AG09319 (cell line): ENCODE measurements around the gene ZNF629.
"Not testable (repeated sequence)": the region's sequence is repeated elsewhere in the genome, so short reads cannot be mapped to it uniquely, and the experiment has no call there.

ENCODE experiments used
- DNase-seq: peaks from one replicate; pipeline ENCODE4 v3.0.0-alpha.2; 2010; ENCODE audit warnings: low read depth; ENCODE audit errors: extremely low read depth
- TF ChIP-seq, protein P1 (sequence below): IDR thresholded peaks from 2 replicates; pipeline ENCODE4 v1.5.1; 2011; ENCODE audit warnings: low read depth, mild to moderate bottlenecking, inconsistent platforms, low read length, moderate library complexity

The ZNF629 gene

GRCh38 chr16:30816769-30817168 lies 29.8 kb upstream of the ZNF629 start:
- DNase-seq = no peak
- TF ChIP-seq, protein P1, sequence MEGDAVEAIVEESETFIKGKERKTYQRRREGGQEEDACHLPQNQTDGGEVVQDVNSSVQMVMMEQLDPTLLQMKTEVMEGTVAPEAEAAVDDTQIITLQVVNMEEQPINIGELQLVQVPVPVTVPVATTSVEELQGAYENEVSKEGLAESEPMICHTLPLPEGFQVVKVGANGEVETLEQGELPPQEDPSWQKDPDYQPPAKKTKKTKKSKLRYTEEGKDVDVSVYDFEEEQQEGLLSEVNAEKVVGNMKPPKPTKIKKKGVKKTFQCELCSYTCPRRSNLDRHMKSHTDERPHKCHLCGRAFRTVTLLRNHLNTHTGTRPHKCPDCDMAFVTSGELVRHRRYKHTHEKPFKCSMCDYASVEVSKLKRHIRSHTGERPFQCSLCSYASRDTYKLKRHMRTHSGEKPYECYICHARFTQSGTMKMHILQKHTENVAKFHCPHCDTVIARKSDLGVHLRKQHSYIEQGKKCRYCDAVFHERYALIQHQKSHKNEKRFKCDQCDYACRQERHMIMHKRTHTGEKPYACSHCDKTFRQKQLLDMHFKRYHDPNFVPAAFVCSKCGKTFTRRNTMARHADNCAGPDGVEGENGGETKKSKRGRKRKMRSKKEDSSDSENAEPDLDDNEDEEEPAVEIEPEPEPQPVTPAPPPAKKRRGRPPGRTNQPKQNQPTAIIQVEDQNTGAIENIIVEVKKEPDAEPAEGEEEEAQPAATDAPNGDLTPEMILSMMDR = no peak

- DNase-seq = no peak
- TF ChIP-seq, protein P1 = no peak
Measured at GRCh38 chr16:30813821-30814189, 26.8 kb upstream of the ZNF629 start.

DNA sequence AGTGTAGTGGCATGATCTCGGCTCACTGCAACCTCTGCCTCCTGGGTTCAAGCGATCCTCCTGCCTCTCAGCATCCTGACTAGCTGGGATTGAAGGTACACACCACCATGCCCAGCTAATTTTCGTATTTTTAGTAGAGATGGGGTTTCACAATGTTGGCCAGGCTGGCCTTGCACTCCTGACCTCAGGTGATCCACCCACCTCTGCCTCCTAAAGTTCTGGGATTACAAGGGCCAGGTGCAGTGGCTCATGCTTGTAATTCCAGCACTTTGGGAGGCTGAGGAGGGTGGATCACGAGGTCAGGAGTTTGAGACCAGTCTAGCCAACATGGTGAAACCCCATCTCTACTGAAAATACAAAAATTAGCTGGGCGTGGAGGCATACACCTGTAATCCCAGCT lies 22.7 kb upstream of the ZNF629 start:
- not testable (repeated sequence) for DNase-seq

GRCh38 chr16:30808890-30809426 lies 22.0 kb upstream of the ZNF629 start:
- DNase-seq = not testable (repeated sequence)

GRCh38 chr16:30808146-30808545 lies 21.1 kb upstream of the ZNF629 start:
- no peak for DNase-seq
- TF ChIP-seq, protein P1 = no peak

DNA sequence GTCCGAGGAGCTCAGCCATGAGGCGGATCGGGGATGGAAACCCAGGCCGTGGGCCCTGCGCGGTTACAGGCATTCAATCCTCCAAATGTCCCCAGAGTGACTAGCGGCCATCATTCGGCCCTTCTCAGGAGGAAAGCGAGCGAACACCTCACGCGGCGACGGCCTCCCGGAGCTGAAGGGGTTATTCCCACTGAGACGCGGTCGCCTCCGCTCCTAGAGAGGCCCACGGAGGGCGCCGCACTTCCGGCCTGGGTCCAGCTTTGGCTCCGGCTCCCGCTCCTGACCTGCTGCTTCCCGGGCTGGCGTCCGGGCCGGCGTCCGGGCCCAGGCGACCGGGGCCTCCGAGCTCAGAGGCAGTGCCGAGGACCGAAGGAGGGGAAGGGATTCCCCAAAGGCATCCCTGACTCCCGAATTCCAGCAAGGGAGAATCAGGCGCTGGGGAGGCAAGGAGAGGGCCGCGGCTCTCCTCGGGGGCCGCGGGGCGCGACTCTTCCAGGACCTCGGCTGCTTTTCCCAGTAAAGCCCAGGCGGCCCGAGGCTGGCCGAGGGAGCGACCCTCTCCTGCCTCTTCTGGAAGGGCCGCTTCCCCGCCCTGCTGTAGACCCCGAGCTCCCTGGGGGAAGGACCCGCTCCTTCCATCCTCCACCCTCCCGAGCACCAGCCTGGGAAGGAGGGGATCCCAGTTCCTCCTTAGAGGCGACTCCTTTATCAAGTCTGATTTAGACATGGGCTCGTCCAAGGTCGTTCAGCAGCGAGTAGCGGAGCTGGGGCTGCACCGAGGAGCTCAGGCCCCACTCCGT lies 18.6 kb upstream of the ZNF629 start:
- TF ChIP-seq, protein P1 = no peak; the same call in 1 of the 2 replicates

GRCh38 chr16:30805056-30805369 lies 18.0 kb upstream of the ZNF629 start:
- DNase-seq = no peak
- TF ChIP-seq, protein P1 = no peak

More for the DNA sequence above, 18.6 kb upstream of the ZNF629 start:
- DNase-seq = peak; percentile 45

GRCh38 chr16:30802936-30803335 lies 15.9 kb upstream of the ZNF629 start:
- no peak for DNase-seq
- TF ChIP-seq, protein P1 = no peak
